H9 (cell line): ENCODE results near the gene CEMIP. TPM values are rescaled to one million over a fixed set of nuclear protein-coding genes. Genes with fewer than 3 reads are reported as not detected.

Experiments
- DNase-seq: peaks from one replicate; pipeline ENCODE4 v3.0.0-alpha.2; 2017
- H2AFZ ChIP-seq: one replicate; pipeline ENCODE4 v1.6.1; 2013; ENCODE audit warnings: mild to moderate bottlenecking, low read length, control low read depth, moderate library complexity
- H2AK5ac ChIP-seq: 2 replicates; pipeline ENCODE4 v1.6.1; 2013; ENCODE audit warnings: low read length, control low read depth, mixed read lengths; ENCODE audit not compliant: insufficient read length
- H2BK120ac ChIP-seq: one replicate; pipeline ENCODE4 v1.6.1; 2013; ENCODE audit warnings: low read depth, mild to moderate bottlenecking, low read length, control low read depth, inconsistent platforms; ENCODE audit not compliant: poor library complexity, severe bottlenecking
- H2BK12ac ChIP-seq: 2 replicates; pipeline ENCODE4 v1.6.1; 2013; ENCODE audit warnings: low read length, control low read depth, mixed read lengths, low read depth; ENCODE audit not compliant: insufficient read length
- H2BK15ac ChIP-seq: 2 replicates; pipeline ENCODE4 v1.6.1; 2013; ENCODE audit warnings: low read depth, low read length, control low read depth
- H2BK20ac ChIP-seq: one replicate; pipeline ENCODE4 v1.6.1; 2013; ENCODE audit warnings: low read depth, mild to moderate bottlenecking, low read length, control low read depth, inconsistent platforms; ENCODE audit not compliant: poor library complexity, severe bottlenecking
- H2BK5ac ChIP-seq: 2 replicates; pipeline ENCODE4 v1.6.1; 2013; ENCODE audit warnings: low read length, control low read depth, mixed read lengths; ENCODE audit not compliant: insufficient read length
- H3K14ac ChIP-seq: 2 replicates; pipeline ENCODE4 v1.6.1; 2013; ENCODE audit warnings: low read length, control low read depth; ENCODE audit not compliant: insufficient read depth
- H3K18ac ChIP-seq: 2 replicates; pipeline ENCODE4 v1.6.1; 2013; ENCODE audit warnings: low read depth, mild to moderate bottlenecking, mixed read lengths, low read length, control low read depth; ENCODE audit not compliant: insufficient read length
- H3K23ac ChIP-seq: 2 replicates; pipeline ENCODE4 v1.6.1; 2013; ENCODE audit warnings: low read length, control low read depth, mixed read lengths, low read depth; ENCODE audit not compliant: insufficient read length
- H3K23me2 ChIP-seq: 2 replicates; pipeline ENCODE4 v1.6.1; 2013; ENCODE audit warnings: low read depth, mild to moderate bottlenecking, mixed read lengths, low read length, control low read depth; ENCODE audit not compliant: insufficient read length, poor library complexity, severe bottlenecking
- H3K27ac ChIP-seq: 2 replicates; pipeline ENCODE4 v1.5.1; 2013; ENCODE audit warnings: low read length, control low read depth, mixed read lengths, low read depth; ENCODE audit not compliant: insufficient read length
- H3K27me3 ChIP-seq: 2 replicates; pipeline ENCODE4 v1.6.1; 2013; ENCODE audit warnings: low read length, control low read depth, inconsistent platforms; ENCODE audit not compliant: insufficient read depth
- H3K4ac ChIP-seq: 2 replicates; pipeline ENCODE4 v1.6.1; 2013; ENCODE audit warnings: low read depth, mild to moderate bottlenecking, control low read depth, inconsistent platforms, low read length, moderate library complexity
- H3K4me1 ChIP-seq: 2 replicates; pipeline ENCODE4 v1.6.1; 2013; ENCODE audit warnings: low read length, control low read depth, inconsistent platforms; ENCODE audit not compliant: insufficient read depth
- H3K4me2 ChIP-seq: 2 replicates; pipeline ENCODE4 v1.6.1; 2013; ENCODE audit warnings: low read length, control low read depth, mixed read lengths; ENCODE audit not compliant: insufficient read length, insufficient read depth
- H3K56ac ChIP-seq: 2 replicates; pipeline ENCODE4 v1.6.1; 2013; ENCODE audit warnings: low read depth, mild to moderate bottlenecking, mixed read lengths, low read length, control low read depth; ENCODE audit not compliant: insufficient read length
- H3K79me1 ChIP-seq: 2 replicates; pipeline ENCODE4 v1.6.1; 2013; ENCODE audit warnings: low read depth, mild to moderate bottlenecking, moderate library complexity, low read length, control low read depth, inconsistent platforms; ENCODE audit not compliant: insufficient read depth, poor library complexity, severe bottlenecking
- H3K79me2 ChIP-seq: 2 replicates; pipeline ENCODE4 v1.6.1; 2013; ENCODE audit warnings: low read length, control low read depth, inconsistent platforms; ENCODE audit not compliant: insufficient read depth
- H3K9ac ChIP-seq: 2 replicates; pipeline ENCODE4 v1.6.1; 2013; ENCODE audit warnings: low read length, control low read depth, mixed read lengths; ENCODE audit not compliant: insufficient read length; ENCODE audit errors: extremely low read depth
- H3K9me3 ChIP-seq: one replicate; pipeline ENCODE4 v1.6.1; 2013; ENCODE audit warnings: low read depth, low read length, inconsistent platforms; ENCODE audit not compliant: control insufficient read depth
- H3T11ph ChIP-seq: one replicate; pipeline ENCODE4 v1.6.1; 2013; ENCODE audit warnings: mild to moderate bottlenecking, low read length, control low read depth, inconsistent platforms
- H4K20me1 ChIP-seq: one replicate; pipeline ENCODE4 v1.6.1; 2013; ENCODE audit not compliant: control insufficient read depth, insufficient read length, insufficient read depth
- H4K5ac ChIP-seq: 2 replicates; pipeline ENCODE4 v1.6.1; 2013; ENCODE audit warnings: low read depth, mild to moderate bottlenecking, mixed read lengths, low read length, control low read depth; ENCODE audit not compliant: insufficient read length
- H4K8ac ChIP-seq: replicated peaks from 2 replicates; pipeline ENCODE4 v1.6.1; 2013; ENCODE audit warnings: low read length, control low read depth, mixed read lengths, low read depth; ENCODE audit not compliant: insufficient read length
- H4K91ac ChIP-seq: 2 replicates; pipeline ENCODE4 v1.6.1; 2013; ENCODE audit warnings: low read depth, mild to moderate bottlenecking, moderate library complexity, mixed read lengths, low read length, control low read depth; ENCODE audit not compliant: insufficient read length
- H3K27ac Mint-ChIP-seq, 3 experiments: 2 replicates in 2 of 3; 3 replicates in 1 of 3; pipeline ENCODE4 v1.8.0; 2020 to 2021; ENCODE audit warnings: mixed read lengths in 3 of 3, mild to moderate bottlenecking in 1 of 3, moderate library complexity in 1 of 3
- H3K27me3 Mint-ChIP-seq: 2 replicates; pipeline ENCODE4 v1.8.0; 2021; ENCODE audit warnings: low read depth, mild to moderate bottlenecking, moderate library complexity, mixed read lengths
- H3K36me3 Mint-ChIP-seq, 3 experiments: 2 replicates in 2 of 3; 3 replicates in 1 of 3; pipeline ENCODE4 v1.8.0; 2020 to 2021; ENCODE audit warnings: low read depth in 3 of 3, mixed read lengths in 3 of 3; ENCODE audit not compliant: insufficient read depth in 1 of 3
- H3K4me1 Mint-ChIP-seq, 2 experiments: 2 replicates each; pipeline ENCODE4 v1.8.0; 2020; ENCODE audit warnings: mixed read lengths in 2 of 2
- H3K4me3 Mint-ChIP-seq, 2 experiments: 2 replicates in 1 of 2; 3 replicates in 1 of 2; pipeline ENCODE4 v1.8.0; 2020 to 2021; ENCODE audit warnings: mild to moderate bottlenecking in 2 of 2, mixed read lengths in 2 of 2, moderate library complexity in 1 of 2
- H3K9me3 Mint-ChIP-seq, 2 experiments: 2 replicates in 1 of 2; 3 replicates in 1 of 2; pipeline ENCODE4 v1.8.0; 2020; ENCODE audit warnings: mild to moderate bottlenecking in 2 of 2, mixed read lengths in 2 of 2, moderate library complexity in 1 of 2
- CTCF ChIP-seq: fragments of 200-600 bp; sonication (generic); conservative IDR thresholded peaks from 3 replicates; pipeline ENCODE4 v1.8.0; 2021; ENCODE audit warnings: antibody characterized with exemption, mild to moderate bottlenecking
- WGBS: extraction: QIAGEN DNeasy Blood & Tissue Kit; methylation state at CpG from one replicate; pipeline ENCODE4 v1.1.7; 2013; ENCODE audit warnings: missing lambda C conversion rate, low lambda C conversion rate, mixed read lengths; ENCODE audit not compliant: insufficient read length; ENCODE audit errors: extremely low coverage; 5-methylcytosine and 5-hydroxymethylcytosine counted together
- total RNA-seq: library from RNA; stranded (reverse); gene quantifications from 2 replicates; pipeline ENCODE4 v1.2.1, GENCODE V29; 2021

Gene CEMIP
- total RNA-seq, 1 experiment from 2014 or later = 0.09 TPM

DNA sequence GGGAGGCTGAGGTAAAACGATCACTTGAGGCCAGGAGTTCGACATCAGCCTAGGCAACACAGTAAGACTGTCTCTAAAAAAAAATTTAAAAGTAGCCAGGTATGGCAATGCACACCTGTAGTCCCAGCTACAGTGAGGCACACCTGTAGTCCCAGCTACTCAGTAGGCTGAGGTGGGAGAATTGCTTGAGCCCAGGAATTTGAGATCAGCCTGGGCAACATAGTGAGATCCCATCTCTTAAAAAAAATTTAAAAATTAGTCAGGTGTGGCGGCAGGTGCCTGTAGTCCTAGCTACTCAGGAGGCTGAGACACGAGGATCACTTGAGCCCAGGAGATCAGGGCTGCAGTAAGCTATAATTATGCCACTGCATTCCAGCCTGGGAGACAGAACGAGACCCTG, 203.7 kb downstream of the CEMIP start:
- Histone ChIP-seq H2BK12ac (no peak overlapping the region), H2AK5ac (no peak overlapping the region), H3K14ac (no peak overlapping the region), H3K27ac (no peak overlapping the region), H3K27me3 (no peaks in the 10 kb centered on the region), H2BK20ac (no peak overlapping the region), H4K5ac (no peak overlapping the region), H3K23me2 (no peaks in the 10 kb centered on the region), H3K9ac (no peak overlapping the region), H3K4me2 (no peak overlapping the region), H3K9me3 (no peaks in the 10 kb centered on the region), H2BK120ac (no peak overlapping the region), H3K4ac (no peak overlapping the region), H2AFZ (no peak overlapping the region), H3K79me1 (peaks cover 16% of the 10 kb centered on the region), H4K91ac (no peak overlapping the region), H3K56ac (no peak overlapping the region), H4K20me1 (no peaks in the 10 kb centered on the region), H3K79me2 (peaks cover 24% of the 10 kb centered on the region; the same call in 1 of the 2 replicates), H2BK15ac (no peak overlapping the region), H3T11ph (no peak overlapping the region), H2BK5ac (no peak overlapping the region), H4K8ac (no peak overlapping the region), H3K23ac (no peak overlapping the region), H3K18ac (no peak overlapping the region), H3K4me1 (peaks cover 2% of the 10 kb centered on the region; the same call in 1 of the 2 replicates)
- whole genome bisulfite sequencing = no CpG with 5 or more reads among the region's 5 CpGs
- Mint-ChIP-seq H3K27ac (no peak overlapping the region), H3K4me3 (no peak overlapping the region), H3K4me1 (peaks cover 25 to 27% of the 10 kb centered on the region in 2 experiments), H3K36me3 (peaks cover 17 to 38% (median 35%) of the 10 kb centered on the region in 3 experiments), H3K9me3 (no peaks in the 10 kb centered on the region), H3K27me3 (no peaks in the 10 kb centered on the region)
- no peak for TF ChIP-seq CTCF
- no peak for DNase-seq
